Stimulated activated naive CD4-positive, alpha-beta T cell treated with Interleukin-2 at 50 U/mL for 16 hours (primary cell): ENCODE results near the gene FMNL2.

ENCODE experiments used
- DNase-seq: peaks from one replicate; lab custom pipeline; 2025; lab: John Stamatoyannopoulos, UW

The FMNL2 gene

DNA sequence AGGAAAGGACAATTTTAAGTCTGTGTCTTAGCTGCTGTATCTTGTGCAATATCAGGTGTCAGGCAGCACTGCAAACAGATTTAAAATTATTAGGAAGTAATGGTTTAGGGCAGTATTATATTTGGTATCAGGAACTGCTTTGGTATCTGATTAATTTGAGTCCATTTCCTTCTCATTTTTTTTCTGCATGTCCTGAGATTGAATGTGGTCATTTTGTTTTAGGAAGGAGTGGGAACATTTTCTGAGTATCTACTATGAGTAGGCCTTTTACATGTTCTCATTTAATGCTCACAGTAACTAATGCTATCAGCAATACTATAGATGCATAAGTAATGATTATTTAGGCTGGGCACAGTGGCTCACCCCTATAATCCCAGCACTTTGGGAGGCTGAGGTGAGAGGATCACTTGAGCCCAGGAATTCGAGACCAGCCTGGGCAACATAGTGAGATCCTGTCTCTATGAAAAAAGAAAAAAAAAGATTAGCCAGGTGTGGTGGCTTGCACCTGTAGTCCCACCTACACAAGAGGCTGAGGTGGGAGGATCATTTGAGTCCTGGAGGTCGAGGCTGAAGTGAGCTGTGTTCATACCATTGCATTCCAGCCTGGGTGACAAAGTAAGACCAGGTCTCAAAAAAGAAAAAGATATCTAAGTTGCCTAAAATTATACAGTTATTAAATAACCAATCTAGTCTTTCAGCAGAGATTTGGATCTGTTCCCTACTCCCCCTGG lies 4.7 kb downstream of the FMNL2 start:
- no peak for DNase-seq

DNA sequence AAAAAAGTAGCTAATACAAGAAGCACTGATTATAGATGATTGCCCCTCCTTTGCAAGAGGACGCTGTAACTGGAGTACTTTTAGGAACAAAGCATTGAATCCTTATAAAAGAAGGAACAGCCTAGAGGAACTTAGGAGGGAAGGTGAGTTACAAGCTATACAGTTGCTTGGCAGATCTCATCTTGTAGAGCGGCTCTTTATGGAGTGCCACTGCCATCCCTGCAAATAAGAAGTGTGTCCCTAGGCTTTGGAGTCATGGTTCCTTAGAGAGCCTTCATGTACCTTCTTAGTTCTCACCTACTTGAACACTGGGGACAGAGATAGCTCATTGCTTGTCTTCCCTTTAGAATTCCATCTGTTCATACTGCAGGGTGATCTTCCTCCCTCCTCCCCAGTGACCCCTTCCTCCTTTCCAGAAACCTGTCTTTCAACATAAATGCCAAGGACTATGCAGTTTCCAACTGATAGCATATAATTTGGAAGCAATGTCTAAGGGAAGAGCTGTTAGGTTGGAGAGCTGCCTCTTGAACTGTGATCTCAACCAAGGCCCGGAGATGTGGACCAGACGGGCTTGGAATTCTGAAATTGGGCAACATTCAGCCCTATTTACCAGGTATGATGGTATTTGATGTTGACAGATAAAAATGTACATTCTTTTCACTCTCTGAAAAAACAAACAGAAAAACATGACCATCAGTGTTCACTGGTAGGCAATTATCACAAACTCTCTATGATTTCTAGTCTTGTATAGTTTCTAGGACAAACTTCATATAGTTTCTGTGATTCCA lies 7.5 kb downstream of the FMNL2 start:
- DNase-seq, result no peak

DNA sequence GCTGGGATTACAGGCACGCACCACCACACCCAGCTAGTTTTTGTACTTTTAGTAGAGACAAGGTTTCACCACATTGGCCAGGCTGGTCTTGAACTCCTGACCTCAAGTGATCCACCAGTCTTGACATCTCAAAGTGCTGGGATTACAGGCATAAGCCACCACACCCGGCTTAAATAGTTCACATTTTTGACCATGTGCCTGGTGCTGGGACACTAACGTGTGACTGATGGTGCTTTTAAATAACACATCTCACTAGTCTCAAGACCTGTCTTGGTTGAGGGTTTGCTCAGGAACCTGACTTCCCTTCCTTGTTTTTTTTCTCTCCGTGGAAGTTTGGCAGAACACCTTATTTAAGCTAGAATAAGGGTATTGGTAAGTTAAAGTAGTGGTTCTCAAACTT lies 8.5 kb downstream of the FMNL2 start:
- DNase-seq, result no peak

DNA sequence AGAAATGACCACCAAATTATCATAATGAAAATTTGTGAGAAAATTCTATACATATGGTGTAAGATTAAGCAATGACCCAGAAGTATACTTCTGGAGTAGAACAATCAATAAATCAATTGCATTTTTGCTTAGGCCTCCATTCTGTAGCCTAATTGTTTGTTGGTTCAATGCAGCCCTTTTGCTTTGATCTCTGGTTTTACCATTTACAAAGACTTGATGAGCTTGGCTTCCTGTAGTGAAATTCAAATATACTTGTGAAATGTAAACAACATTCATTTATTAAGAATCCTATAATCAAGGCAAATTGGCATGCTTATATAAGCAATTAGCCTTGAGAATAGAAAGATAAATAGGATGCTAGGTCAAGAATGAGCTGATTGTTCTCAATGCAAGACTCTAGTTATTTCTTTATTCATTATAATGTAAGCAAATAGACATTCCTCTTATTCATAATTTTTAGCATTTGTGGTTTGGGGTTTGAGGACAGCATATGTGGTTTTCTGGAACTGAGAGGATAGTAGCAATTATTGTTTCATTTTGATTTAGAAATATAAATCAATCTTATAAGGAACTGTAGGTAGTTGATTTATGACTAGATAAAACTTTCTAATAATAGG lies 9.7 kb downstream of the FMNL2 start:
- no peak for DNase-seq

DNA sequence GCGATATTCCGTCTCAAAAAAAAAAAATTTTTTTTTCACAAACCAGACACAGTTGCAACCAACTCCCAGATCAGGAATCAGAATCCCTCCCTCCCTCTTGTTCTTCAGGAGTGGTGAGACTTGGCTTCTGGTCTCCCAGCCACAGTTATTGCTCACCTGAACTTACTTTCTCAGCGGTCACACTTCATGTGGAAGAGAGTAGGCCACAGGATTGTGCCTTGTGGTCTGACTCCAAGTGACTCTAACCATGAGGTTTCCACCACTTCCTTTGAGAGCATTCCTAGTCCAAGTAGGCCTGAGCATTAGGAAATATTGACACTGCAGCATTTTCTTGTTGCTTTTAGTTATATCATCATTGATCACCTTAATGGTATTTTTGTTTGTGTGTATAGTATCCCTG lies 12.1 kb downstream of the FMNL2 start:
- no peak for DNase-seq

DNA sequence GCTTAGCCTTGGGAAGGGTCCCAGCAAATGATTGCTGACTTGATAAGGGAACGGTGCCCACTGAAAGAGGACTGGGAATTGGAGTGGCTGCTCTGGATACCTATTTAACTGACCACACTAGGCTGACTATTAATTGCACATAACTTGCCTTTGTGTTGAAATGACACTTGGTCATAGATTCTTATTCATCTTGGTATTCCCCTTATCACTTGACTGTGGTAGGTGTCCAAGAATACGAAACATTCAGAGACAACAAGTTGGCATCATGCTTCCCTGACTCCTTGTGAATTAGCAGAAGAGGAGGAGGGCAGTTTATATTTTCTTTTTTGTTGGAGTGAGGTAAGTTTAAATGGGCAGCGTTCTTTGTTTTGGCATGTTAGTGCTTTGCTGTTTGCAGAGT lies 13.4 kb downstream of the FMNL2 start:
- no peak for DNase-seq

DNA sequence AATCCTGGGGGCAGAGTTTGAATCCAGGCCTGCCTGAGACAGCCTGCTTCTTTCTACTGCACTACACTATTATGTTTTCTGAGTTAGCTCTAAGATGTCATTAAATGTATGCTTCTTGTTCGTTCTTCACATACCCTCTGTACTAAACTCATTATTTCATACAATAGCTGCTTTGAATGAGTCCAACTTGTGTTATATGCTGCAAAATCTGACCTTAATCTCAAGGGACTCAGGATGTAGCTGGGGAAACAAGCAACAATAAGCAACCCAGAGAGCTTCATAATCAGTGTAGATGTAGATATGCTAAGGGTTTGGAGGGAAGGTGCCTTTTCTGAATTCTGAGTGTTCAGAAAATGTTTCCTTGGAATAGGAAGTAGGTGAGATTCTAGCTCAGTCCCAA lies 14.4 kb downstream of the FMNL2 start:
- DNase-seq, result no peak

DNA sequence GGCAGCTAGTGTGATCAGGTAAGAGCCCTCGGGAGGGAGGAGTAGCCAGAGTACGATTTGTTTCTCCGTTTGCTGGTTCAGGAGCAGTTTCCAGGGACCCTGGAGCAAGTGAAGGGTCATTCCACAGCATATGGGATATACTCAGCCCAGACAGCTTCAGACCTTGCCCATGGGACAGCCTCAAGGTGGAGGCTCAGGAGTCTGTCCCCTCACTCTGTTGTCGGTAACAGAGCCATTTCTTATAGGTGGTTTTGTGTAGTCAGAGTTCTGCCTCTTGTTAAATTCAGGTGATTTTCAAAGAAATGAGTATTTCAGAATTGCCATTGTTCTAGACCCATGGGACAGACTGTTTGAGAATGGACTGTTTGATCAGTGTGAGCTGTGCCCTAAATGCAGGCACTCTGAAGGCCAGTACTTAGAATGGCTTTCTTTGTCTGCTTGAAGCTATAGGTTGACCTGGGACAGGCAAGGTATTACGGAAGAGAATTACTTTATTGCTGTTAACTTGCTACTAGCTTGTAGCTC lies 15.2 kb downstream of the FMNL2 start:
- DNase-seq, result no peak

DNA sequence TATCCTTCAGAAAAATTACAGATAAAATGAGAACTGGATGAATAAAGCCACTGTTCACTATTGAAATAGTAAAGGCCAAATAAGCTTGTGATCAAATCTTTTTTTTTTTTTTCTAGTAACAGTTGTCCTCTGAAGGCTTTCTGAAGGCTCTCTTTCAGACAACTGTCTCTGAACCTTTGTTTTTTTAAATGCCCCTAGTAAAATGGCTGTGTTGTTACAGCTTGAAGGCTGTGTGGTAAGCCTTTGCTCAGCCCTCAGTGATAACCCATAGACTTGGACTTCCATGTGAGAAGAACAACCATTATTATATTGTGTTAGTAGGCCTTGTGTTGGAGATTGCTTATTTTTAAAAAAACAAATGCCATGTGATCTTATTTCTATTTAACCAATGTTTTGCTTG lies 17.6 kb downstream of the FMNL2 start:
- DNase-seq, result no peak

DNA sequence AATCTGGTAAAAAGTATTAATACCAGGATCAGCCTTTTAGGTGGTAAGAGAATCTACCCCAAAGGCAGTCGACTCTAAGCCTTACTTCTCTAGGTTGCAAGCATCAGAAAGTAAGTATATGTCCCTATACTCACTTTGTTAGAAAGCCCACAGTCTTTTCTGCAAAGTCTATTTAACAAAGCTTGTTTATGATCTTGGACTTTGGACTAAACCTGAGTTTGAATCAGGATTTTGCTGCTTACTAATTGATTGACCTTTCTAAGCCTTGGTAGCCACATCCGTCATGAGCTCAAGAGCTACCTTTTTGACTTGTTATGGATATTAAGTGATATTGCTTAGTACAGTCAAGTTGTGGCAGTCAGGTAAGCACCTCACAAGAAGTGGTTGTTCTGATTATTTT lies 18.4 kb downstream of the FMNL2 start:
- no peak for DNase-seq

DNA sequence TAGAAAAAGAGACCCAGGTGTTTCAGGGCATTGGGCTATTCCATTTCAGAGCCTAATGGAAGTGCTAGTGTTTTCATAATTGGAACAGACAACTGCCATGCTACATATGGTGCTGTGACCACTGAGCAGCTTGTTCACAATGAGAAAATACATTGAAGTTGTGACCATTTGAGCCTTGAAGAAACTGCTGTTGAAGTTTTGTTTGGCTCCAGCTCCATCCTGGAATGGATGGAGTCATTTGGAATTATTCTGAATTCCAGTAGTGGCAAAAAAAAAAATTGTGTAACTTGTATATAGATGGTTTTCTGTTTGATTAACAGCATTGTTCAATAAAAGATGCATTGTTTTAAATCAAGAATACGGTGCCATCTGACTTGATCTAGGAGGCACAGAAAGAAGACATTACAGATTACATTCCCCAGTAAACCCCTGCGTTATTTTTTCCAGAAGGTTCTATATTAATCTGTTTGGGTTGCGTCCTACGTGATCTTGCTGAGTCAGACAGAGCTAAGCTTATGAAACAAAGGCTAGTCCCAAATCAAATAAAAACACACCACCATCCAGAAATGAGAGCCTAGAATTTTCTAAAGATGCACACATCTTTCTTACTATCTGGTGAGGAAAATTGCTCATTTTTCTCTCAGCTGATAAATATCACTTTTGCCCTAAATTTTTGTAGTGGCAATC lies 19.2 kb downstream of the FMNL2 start:
- no peak for DNase-seq

DNA sequence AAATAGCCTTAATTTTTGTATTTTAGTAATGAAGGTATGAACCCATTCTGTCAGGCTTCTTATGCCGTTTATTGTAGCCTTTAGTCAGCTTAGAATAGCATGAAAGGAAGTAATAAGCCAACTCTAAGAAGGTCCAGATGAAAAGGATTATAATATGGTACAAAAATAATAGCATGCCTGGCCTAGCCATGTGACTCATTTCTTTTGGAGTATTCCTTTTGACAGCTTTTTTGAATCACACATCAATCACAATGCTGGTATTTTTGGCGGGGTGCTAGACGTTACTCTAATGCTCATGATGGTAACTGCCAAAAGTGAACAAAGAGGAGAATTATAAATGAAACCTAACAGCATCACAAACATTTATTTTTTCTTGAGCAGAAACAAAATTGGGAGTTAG lies 19.9 kb downstream of the FMNL2 start:
- no peak for DNase-seq

DNA sequence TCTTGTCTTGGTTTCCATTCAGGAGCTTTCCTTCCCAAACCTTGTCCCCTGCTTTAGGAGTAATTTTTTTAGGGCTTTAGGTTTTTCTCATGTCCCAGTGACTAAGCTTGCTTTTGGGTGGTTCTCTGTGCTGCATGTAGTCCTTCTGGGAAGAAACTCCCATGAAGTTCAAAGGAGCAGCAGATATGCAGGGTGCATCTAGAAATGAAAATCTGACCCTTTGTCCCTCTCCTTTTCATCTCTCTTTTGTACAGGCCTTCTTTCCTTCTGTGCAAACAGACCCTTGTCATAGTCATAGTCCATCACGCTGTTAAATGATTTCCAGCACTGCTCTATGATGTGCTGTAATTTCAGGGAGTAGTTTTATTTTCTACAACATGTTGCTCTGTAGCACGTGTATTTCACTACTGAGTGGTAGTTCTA lies 20.4 kb downstream of the FMNL2 start:
- DNase-seq, result no peak

DNA sequence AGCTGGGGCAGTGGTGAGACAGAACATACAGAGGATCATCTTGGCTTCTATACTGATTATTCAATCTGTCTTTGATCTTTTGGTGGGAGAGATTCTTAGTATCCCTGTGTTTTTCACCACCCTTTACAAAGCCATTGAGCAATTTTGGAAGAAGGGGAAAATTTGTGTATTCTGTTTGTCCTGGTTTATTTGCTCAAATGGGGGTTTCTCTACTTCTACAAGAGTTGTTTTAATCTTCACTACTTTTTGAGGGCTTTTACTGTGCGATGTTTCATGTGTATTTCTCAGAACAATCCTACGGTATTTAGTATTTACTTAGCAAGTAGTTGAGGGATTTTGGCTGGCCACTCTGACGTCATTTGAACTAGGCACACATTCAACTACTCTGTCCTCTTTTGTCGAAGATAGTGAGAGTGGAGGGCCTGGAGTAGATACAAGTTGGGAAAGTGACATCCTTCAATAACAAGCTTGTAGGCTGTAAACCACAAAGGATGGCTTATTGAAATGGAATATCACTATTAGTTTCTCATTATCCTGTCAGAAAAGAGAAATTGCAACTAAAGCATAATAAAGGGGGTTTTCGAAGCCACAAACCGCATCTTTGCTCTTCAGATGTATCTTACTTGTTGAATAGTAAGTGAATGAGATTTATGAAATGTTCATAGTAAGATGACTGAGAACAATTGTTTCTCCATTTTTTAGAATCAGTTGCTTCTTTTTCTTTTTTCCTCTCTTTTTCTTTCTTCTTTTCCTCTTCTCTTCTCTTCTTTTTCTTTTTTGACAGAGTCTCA lies 24.8 kb downstream of the FMNL2 start:
- no peak for DNase-seq

DNA sequence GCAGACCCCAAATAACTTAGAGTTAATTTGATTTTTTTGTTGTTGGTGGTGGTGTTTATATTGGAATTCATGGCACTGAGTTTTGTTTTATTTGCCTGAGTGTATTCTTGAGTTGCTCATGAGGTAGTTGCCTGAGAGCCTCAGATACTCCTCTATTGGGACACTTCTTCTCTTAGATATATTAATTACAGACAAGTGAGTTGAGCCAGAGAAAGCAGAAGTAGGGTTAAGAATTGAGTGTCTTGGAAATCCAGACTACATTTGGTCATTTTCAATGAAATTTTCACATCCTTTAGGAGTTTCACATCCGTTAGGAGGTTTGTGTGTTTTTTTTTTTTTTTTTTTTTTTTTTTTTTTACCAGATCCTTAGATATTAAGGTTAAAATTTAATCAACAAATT lies 29.0 kb downstream of the FMNL2 start:
- no peak for DNase-seq

DNA sequence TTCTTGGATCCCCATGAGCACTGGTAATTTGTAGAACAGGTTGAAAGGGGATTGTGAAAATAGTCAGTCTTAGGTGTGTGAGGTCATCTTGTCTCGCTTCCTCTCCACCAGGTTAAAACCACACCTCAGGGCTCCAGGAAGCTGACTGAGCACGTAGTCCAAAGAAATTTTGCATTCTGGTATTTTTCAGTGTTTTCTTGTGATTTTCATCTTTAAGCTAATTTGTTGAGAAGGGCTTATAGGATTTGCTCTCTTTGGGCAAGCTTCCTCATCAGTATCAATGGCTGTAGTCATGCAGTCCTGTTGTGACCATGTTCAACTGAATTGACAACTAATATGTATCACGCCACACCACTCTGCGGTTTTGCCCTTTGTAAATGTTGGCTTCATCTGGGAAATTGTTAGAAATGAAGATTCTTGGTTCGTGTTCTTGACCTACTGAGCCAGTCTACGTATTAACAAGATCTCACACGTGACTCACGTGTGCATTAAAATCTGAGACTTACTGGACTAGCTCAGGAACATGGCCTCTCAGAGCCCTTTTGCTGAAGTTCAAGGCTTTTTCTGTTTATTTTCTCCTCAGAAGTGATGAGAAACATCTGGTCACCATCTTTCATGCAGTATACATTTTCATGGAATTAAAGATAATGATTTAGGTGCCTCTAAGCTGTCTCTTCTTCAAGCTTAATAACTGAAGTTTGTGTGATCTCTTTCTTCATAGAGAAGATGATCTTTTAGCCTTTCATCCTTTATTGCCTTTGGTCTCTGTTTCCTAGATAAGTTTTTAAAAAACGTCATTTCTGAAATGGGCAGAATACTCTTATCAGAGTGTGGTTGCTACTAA lies 32.8 kb downstream of the FMNL2 start:
- DNase-seq, result no peak

DNA sequence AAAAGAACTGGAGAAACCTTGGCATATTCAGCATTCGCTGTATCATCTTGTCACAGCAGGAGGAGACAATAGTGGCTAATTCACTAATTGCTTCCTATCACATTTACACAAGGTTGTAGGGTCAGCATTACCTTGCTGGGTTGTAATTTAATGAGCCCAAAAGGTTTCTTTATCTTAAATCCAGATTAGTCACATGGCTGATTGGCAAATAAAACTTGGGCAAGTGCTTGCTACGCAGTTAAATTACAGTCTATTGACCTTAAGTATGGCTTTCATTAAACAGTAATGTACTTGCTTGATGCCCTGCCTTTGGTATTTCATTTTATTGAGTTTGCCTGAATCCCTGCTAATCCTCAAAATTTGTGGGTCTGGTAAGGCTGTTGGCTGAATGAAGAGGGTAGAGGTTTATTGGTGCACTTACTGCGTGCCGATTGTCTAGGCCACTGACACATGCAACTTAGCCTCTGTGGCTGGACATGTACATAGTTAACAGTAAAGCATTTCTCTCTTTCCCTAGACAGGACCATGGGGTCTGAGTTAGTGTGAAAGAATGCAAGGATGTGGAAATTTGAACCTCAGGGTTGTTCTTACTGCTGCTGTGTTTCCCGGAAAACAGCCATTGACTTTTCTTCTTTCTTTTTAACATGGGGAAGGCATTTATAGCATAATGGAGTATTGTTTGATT lies 34.3 kb downstream of the FMNL2 start:
- DNase-seq, result no peak

DNA sequence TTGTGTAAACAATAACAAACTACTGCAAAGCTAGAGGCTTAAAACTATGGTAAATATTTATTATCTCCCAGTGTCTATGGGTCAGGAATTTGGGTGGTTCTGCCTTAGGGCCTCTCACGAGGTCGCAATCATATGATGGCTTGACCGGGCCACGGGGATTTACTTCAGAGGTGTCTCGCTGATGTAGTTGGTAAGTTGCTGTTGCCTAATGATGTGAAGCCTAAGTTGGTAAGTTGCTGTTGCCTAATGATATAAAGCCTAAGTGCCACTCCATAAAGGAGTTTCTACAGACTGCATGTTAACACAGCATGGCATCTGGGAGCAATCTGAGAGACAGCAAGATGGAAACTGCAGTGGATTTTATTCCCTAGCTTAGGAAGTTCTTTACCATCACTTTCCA lies 35.8 kb downstream of the FMNL2 start:
- DNase-seq, result no peak

DNA sequence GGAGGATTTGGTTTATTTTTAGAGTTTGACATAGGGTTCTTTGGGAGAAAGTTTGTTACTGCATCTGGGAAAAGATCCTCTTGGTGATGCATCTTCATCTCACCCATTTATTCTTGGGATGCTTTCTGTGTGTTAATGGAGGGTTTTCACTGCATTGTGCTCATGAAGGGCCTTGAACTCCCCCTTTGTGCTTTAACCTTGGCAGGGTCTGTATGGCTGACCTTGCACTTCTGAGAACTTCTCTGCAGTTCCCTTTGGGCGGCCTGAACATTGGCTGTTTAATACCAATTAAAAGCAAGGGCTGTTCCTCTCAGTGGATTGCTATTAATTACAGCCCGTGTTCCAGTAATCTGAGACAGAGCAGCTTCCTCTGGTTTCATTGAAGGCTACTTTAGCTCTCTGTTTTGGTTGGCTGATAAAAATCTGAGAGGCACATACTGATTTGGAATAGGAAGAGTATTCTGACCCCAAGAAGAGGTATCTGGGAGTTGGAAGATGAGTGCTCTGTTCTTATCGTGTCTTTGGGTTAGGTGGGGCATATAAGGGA lies 37.5 kb downstream of the FMNL2 start:
- no peak for DNase-seq

DNA sequence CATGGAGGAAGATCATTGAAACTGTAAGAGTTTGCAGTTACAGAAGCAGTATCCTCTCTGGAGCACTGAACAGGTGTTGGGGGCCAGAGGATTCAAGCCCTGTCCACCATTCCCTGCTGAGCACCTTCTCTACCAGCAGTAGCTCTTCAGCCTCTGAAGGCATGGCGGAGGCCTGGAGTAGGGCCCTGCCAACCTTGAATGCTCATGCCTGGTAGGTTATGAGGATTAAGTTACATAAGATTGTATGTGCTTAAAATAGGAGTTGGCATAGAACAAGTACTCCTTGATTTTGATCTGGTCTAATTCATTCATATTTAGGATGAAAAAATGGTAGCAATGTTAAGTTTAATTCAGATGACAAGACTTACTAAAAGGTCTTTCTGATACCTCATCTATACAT lies 40.2 kb downstream of the FMNL2 start:
- no peak for DNase-seq
